ENCODE data around the gene GAB1.

Gene GAB1

DNA sequence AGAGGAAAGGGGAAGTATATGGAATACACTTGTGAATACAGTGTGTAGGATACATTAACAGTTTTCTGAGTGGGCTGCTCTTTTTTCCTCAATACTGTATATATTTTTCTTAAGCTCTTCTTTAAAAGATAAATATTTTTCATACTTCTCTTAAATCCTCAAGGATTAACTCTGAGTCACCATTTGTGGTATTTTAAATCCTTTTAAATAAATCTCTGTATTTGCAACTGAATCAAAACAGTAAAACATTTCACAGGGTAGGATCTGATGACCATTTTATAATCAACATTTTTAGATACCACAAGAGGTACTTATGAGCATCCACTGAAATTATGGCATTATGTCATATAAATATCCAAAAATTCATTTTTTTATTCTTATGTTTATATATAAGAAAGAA, 87.6 kb downstream of the GAB1 start:
- DNase-seq: no peak

GRCh38 chr4:143431526-143432257, 95.0 kb downstream of the GAB1 start:
- DNase-seq: no peak

GRCh38 chr4:143432258-143432591, 95.5 kb downstream of the GAB1 start:
- no peak for DNase-seq

DNA sequence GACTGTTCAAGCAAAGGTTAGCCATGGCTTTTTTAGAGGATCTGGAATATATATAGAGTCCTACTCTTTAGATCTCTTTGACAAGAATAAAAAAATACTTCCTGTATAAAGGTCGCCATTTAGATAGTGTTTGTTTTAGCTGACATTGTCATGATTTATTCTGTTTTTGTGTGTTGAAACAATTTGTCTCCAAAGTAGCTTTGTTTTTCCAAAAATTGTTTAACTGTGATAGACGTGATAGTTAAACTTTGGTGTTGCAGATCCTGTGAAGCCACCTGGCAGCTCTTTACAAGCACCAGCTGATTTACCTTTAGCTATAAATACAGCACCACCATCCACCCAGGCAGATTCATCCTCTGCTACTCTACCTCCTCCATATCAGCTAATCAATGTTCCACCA, 96.6 kb downstream of the GAB1 start:
- no peak for DNase-seq

DNA sequence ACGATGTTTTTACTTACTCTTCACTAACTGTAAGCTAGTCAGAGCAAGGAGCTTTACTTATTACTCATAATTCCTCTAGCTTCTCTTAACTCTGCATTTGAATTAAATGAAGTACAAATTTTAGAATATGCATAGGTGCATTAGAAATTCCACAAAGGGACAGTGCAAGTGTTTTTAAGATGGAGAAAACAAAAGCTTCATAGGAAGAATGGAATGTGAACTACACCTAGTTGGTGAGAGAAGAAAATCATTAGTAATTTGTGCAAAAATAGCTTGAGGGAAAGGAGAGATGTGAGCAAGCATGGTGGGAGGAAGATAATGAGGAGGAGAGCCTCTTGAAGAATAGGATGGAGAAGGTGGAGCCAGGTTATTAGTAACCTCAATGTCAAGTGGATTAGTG, 99.3 kb downstream of the GAB1 start:
- DNase-seq: no peak

GRCh38 chr4:143437476-143437875, 100.8 kb downstream of the GAB1 start:
- no peak for DNase-seq

DNA sequence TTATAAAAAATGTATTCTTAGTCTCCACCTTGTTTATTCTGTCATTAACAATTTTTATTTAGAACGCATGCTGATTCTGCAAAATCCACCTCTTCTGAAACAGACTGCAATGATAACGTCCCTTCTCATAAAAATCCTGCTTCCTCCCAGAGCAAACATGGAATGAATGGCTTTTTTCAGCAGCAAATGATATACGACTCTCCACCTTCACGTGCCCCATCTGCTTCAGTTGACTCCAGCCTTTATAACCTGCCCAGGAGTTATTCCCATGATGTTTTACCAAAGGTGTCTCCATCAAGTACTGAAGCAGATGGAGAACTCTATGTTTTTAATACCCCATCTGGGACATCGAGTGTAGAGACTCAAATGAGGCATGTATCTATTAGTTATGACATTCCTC, 101.3 kb downstream of the GAB1 start:
- no peak for DNase-seq

GRCh38 chr4:143438710-143439109, 102.0 kb downstream of the GAB1 start:
- DNase-seq: no peak

- no peak for DNase-seq
Observed at GRCh38 chr4:143441109-143441508, 104.4 kb downstream of the GAB1 start.

DNA sequence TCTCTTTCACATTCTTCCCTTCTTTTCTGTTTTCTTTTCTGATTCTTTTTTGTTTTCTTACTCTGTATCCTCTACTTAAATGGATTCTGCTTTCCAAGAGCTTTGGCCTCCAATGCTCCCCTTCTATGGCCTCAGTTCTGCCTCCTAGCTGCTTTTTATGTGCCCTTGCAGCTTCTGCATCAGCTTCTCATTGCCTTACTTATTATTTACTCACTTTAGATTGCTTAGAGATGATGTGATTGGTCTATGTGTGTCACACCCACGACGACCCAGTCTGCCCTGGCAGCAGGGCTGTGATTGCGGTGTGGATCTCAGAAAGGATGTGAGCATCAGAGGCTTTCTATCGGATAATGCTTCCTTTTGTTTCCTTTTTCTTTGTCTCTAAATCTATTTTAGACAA, 105.0 kb downstream of the GAB1 start:
- DNase-seq: no peak

GRCh38 chr4:143443728-143444127, 107.1 kb downstream of the GAB1 start:
- DNase-seq: no peak

- DNase-seq: no peak
Observed at GRCh38 chr4:143451186-143451585, 114.5 kb downstream of the GAB1 start.

GRCh38 chr4:143455211-143455610, 118.5 kb downstream of the GAB1 start:
- no peak for DNase-seq

DNA sequence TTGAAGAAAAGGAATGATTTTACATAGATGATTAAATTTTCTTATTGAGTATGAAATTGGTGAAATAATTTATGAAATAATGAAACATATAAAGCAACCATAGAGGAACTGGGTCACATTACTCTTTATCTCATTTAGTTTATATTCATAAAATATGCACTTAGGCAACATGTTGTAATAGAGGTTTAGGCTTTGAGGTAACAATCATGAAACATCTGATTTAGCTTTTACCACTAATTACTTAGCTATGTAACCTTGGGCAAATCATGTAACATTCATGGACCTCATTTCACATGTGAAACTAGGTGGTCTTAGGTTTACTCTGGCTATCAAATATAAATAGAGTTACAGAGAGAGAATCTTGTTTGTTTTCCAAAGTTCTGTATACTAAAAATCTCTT, 122.3 kb downstream of the GAB1 start:
- no peak for DNase-seq

DNA sequence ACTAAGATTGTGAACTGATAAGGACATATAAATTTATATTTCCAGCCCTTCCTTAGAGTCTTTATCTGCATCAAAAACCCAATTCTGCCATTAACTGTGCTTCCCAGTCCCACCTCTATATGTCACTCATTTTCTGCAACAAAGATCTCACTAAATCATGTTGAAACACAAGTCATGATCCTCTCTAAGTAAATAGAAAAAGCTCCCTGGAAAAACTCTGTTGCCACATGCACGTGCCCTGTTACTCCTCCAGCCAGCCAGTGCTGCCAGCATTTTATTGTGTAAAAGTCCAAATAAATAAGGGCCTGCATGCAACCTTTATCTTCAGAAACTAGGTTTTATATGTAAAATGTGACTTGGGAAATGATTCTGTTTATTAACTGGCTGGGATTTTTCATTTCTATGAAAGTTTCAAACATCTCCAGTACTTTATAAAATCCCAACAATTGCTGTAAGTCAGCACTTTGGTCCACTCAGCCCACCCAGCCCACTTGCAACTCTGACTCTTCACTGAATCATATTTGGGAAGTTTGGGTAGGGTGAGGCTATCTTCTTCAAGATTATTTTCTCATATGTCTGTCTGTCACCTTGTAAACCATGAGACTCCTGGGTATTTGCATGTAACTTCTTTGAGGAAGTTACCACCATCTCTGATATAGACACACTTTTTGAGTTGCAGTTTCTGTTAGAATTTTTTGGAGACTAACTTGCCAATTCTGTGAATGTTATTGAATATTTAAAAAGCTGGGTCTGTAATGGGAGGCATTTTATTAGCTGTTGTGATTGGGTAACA, 136.9 kb downstream of the GAB1 start:
- DNase-seq: no peak

DNA sequence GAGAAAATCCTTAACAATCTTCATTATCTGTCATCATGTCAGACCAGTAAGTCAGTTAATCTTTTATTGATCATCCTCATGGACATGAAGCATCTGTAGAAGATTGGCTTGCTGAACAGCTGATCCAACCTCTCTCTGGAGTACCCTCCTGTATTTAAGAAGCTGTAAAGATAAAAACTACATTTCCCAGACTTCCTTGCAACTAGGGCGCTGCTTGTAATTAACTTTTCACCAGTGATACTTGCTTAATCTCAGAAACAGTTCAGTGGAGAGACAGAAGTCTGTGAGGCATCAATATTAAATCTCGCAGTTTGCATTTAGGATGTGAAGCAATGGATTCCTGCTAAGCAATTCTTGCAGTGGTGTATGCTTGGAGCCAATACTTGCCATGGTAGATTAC, 140.8 kb downstream of the GAB1 start:
- no peak for DNase-seq

DNA sequence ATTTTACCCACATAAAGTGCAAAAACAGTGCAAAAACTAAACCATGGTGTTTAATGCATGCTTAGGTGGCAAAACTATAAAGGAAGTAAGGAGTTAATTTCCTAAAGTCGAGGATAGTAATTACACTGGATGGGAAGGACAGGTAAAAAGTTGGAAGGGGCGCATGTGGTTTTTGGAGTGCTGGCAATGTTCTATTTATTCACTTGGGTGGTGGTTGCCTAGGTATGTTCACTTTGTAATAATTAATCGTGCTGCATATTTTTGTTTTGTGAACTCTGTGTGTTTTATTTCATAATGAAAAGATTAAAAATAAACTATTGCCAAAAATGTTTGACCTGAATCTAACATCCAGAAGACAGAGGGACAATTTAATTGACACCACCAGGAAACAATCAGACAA, 144.7 kb downstream of the GAB1 start:
- no peak for DNase-seq

GRCh38 chr4:143482840-143483239, 146.2 kb downstream of the GAB1 start:
- no peak for DNase-seq

DNA sequence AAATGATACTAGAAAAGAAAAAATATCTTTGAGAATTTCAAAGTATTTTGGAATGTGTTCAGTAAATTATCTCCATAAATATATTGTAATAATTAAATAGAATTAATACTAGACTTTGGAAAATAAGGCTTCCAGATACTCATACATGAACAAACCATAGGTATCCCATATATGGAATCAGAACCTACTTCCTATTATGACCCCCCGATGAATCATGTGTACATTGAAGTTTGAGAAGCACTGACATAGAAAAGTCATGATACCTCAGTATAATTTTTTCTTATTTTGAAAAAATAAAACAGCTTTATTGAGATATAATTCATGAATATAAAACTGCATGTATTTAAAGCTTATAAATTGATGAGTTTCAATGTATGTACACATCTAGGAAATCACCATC, 149.6 kb downstream of the GAB1 start:
- no peak for DNase-seq

DNA sequence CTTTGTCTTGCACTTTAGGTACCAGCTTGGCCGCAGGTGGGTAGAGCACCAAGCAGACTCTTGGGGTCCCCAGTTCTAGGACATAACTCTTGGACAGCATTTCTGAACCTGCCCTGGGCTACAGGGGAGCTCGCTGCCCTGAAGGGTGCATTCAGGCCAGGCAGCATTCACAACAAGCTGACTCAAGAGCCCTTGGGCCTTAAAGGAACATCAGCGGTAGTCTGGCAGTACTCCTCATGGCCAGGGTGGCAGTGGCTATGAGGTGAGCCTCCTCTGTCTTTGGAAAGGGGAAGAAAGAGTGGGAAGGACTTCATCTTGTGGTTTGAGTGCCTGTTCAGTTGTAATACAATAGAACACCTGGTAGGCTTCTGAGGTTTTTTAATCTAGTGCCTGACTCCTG, 152.0 kb downstream of the GAB1 start:
- no peak for DNase-seq

GRCh38 chr4:143489106-143489505, 152.4 kb downstream of the GAB1 start:
- DNase-seq: no peak

DNA sequence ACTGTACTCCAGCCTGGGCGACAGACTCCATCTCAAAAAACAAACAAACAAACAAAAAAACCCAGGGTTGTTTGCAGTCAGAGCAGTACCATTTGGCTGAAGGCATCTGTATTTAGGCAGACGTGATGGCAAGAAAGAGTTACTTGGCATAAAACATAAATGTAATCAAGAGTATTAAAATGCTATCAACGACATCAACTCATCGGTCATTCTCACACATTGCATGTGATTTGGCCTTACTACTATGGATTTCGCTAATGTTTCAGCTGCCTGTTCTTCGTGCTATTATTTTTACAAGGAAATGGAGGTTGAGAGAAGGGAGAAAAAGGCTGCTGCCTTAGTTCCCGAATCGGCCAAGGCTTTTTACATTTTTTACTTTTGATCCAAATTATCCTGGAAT, 161.3 kb downstream of the GAB1 start:
- no peak for DNase-seq

DNA sequence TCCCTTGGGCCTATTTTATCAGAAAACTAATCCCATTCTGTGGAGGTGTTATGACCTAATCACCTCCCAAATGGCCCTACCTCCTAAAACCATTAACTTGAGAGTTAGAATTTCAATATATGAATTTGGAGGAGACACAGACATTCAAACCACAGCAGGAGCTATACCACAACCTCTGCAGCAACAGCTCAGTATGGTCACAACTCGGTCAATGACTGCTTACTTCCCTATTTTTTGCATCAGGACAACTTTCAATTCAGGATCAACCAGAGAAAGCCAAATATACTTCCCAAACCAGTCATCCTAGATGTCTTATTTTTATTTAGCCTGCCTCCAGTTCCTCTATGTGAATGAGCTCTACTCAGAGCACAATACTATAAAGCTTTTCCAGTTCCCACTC, 165.6 kb downstream of the GAB1 start:
- no peak for DNase-seq

GRCh38 chr4:143506031-143506430, 169.4 kb downstream of the GAB1 start:
- no peak for DNase-seq

DNA sequence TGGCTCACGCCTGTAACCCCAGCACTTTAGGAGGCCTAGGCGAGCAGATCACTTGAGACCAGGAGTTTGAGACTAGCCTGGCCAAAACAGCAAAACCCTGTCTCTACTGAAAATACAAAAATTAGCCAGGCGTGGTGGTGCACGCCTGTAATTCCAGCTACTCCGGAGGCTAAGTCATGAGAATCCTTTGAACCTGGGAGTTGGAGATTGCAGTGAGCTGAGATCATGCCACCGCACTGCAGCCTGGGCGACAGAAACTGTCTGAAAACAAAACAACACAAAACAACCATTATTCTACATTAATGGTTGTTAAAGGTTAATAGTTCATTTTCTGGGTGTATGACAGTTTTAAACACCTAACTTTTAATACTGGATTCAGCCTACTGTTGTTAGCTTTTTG, 175.2 kb downstream of the GAB1 start:
- DNase-seq: no peak
